ENCODE measurements around the gene USP51.
A peak's percentile ranks its signal among the peaks of the same experiment; 100 is the strongest.
"Not testable (repeated sequence)": the region's sequence is repeated elsewhere in the genome, so short reads cannot be mapped to it uniquely, and the experiment has no call there.

The USP51 gene

GRCh38 chrX:55465108-55465507 is 24.5 kb downstream of the USP51 start:
- DNase-seq (ENCODE audit: low read depth), result not testable (repeated sequence)

GRCh38 chrX:55464050-55464449 is 25.6 kb downstream of the USP51 start:
- not testable (repeated sequence) for DNase-seq (ENCODE audit: low read depth)

GRCh38 chrX:55459926-55460325 is 29.7 kb downstream of the USP51 start:
- DNase-seq (ENCODE audit: low read depth), result not testable (repeated sequence)

GRCh38 chrX:55459426-55459825 is 30.2 kb downstream of the USP51 start:
- not testable (repeated sequence) for DNase-seq (ENCODE audit: low read depth)

GRCh38 chrX:55455708-55456107 is 33.9 kb downstream of the USP51 start:
- not testable (repeated sequence) for DNase-seq (ENCODE audit: low read depth)

- no peak for DNase-seq (ENCODE audit: low read depth)
Measured at GRCh38 chrX:55452833-55453124, 36.9 kb downstream of the USP51 start.

- DNase-seq (ENCODE audit: low read depth), result peak; percentile 59
Measured at GRCh38 chrX:55451990-55452832, 37.4 kb downstream of the USP51 start, which contains the start of gene MAGEH1. TSS of gene MAGEH1 (plus strand) at chrX:55452127. CDS start at chrX:55452375, 248 bp downstream.

- DNase-seq (ENCODE audit: low read depth), result no peak
Measured at GRCh38 chrX:55451626-55451989, 38.0 kb downstream of the USP51 start.

- no peak for DNase-seq (ENCODE audit: low read depth)
Measured at GRCh38 chrX:55451141-55451540, 38.5 kb downstream of the USP51 start.

- DNase-seq (ENCODE audit: low read depth), result no peak
Measured at GRCh38 chrX:55450259-55450658, 39.4 kb downstream of the USP51 start.

GRCh38 chrX:55443468-55443867 is 46.2 kb downstream of the USP51 start:
- DNase-seq (ENCODE audit: low read depth), result not testable (repeated sequence)
